ENCODE results near the gene TOGARAM2. TPM values are rescaled to one million over a fixed set of nuclear protein-coding genes. Genes with fewer than 3 reads are reported as not detected.

The TOGARAM2 gene
- total RNA-seq, 2 donors from 2014 or later: 2.0 to 6.6 TPM

DNA sequence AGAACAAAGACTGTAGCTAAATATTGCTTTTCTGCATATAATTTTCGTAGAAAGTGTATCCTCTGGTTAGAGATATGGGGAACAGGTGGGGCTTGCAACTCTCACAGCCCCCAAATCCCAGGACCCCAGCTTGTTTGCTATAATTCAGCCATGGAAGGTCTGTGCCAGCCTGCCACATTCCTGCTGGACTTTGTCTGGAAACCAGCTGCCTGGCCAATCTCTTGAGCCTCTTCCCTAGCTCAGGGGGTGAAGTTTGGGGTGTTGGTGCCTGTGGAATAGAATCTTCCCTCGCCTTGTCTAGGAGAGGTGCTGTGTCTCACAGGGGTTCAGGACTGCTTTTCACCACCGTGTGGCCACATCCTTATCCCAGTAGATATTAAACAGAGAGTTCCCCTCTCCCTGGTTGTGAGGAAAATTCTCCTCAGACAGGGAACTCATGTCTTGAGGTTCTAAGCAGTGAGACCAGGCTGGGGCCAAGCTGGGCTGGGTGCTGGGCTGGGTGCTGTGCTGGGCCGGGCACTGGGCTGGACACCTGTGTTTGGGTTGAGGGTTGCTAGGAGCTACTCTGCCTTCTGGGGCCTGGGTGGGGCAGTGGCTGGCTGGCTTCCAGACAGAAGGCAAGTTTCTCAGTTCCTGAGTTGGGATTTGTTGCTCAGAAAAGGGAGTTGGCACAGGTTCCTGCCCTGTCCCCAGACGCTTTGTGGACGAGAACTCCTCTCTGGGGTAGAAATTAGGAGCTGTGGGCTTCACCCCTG lies 12.3 kb downstream of the TOGARAM2 start:
- no peak overlapping the region for H3K4me3 ChIP-seq
- no peak for DNase-seq (ENCODE audit: low spot score)
- no peaks in the 10 kb centered on the region for H3K27me3 ChIP-seq
- H3K27ac ChIP-seq: no peak overlapping the region
- H3K4me1 ChIP-seq: peaks cover 0 to 20% of the 10 kb centered on the region in 2 donors
- no peaks in the 10 kb centered on the region for H3K36me3 ChIP-seq
- H3K9me3 ChIP-seq: no peaks in the 10 kb centered on the region
- TF ChIP-seq, protein P1, sequence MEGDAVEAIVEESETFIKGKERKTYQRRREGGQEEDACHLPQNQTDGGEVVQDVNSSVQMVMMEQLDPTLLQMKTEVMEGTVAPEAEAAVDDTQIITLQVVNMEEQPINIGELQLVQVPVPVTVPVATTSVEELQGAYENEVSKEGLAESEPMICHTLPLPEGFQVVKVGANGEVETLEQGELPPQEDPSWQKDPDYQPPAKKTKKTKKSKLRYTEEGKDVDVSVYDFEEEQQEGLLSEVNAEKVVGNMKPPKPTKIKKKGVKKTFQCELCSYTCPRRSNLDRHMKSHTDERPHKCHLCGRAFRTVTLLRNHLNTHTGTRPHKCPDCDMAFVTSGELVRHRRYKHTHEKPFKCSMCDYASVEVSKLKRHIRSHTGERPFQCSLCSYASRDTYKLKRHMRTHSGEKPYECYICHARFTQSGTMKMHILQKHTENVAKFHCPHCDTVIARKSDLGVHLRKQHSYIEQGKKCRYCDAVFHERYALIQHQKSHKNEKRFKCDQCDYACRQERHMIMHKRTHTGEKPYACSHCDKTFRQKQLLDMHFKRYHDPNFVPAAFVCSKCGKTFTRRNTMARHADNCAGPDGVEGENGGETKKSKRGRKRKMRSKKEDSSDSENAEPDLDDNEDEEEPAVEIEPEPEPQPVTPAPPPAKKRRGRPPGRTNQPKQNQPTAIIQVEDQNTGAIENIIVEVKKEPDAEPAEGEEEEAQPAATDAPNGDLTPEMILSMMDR (IDR thresholded peaks at IDR 0.05): no peak

DNA sequence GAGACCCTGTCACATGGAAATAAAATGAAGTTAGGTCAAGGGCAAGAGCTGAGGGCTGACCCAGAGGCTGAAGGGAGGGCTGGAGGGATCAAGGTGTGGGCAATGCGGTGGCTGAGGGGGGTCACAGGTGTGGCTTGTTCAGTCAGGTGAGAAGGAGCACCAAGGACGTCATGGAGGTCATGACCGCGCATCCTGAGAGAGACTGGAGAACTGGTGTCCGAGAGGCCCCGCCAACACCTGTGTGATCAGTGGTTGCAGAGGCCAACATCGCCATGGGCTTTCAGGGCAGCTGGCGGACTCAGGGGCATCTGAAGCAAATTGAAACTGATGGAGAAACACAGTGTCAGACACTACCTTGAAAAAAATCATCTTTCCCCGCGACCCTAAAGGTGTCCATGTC lies 13.0 kb downstream of the TOGARAM2 start:
- Histone ChIP-seq H3K27me3 (no peaks in the 10 kb centered on the region), H3K36me3 (no peaks in the 10 kb centered on the region), H3K9me3 (no peaks in the 10 kb centered on the region), H3K27ac (no peak overlapping the region), H3K4me1 (peaks cover 0 to 20% of the 10 kb centered on the region in 2 donors), H3K4me3 (no peak overlapping the region)
- no peak for DNase-seq (ENCODE audit: low spot score)
- TF ChIP-seq, protein P1 (IDR thresholded peaks at IDR 0.05): no peak

DNA sequence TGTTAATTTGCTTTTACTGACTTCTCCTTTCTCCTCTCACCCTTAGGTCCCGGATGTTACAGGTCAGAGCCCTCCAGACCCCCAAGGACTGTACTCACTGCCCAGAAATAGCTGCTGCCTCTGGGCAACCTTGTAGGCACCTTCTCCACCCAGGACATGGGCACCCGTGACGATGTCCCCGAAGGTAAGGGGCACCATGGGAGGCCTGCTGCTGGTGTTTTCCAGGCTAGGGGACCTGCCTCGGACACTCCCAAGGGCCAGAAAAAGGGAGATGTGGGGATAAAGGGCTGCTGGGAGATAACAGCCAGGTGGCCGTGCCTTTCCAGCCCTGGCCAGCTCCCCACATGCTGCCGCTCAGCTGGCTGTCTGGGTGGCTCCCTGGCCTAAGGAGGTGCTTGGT lies 13.6 kb downstream of the TOGARAM2 start:
- peaks cover 0 to 20% of the 10 kb centered on the region in 2 donors for H3K4me1 ChIP-seq
- H3K27ac ChIP-seq: no peak overlapping the region
- TF ChIP-seq, protein P1 (IDR thresholded peaks at IDR 0.05): no peak
- H3K27me3 ChIP-seq: no peaks in the 10 kb centered on the region
- no peak overlapping the region for H3K4me3 ChIP-seq
- H3K36me3 ChIP-seq: no peaks in the 10 kb centered on the region
- no peaks in the 10 kb centered on the region for H3K9me3 ChIP-seq
- no peak for DNase-seq (ENCODE audit: low spot score)

DNA sequence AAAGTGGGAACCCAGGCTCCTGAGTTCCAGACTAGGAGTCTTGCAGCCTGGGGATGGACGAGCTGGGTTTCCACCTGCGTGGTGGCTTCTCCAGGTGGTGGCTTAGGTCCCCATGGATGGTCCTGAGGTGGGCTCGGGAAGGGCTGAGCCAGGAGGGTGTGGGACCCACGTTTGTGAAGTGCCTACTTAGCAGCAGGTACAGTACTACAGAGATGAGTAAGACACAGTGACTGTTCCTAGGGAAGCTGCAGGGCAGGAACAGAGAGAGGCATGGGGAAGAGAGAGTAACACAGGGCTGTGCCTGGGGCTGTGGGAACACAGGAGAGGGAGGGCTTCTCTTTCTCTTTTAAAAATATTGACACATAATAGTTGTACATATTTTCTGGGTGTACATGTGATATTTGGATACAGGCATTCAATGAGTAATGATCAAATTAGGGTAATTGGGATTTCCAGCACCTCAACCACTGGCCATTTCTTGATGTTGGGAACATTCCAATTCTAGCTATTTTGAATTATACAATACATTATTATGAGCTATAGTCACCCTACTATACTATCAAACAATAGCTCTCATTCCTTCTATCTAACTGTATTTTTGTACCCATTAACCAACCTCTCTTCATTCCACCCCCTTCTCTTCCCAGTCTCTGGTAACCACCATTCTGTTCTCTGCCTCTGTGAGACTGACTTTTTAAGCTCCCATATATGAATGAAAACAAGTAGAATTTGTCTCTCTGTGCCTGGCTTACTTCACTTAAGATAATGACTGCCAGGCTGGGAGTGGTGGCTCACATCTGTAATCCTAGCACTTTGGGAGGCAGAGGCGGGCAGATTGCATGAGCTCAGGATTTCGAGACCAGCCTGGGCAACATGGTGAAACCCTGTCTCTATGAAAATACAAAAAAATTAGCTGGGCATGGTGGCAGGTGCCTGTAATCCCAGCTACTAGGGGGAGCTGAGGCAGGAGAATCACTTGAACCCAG lies 15.0 kb downstream of the TOGARAM2 start:
- Histone ChIP-seq H3K27me3 (no peaks in the 10 kb centered on the region), H3K4me1 (peaks cover 0 to 18% of the 10 kb centered on the region in 2 donors), H3K4me3 (no peak overlapping the region), H3K9me3 (no peaks in the 10 kb centered on the region), H3K36me3 (no peaks in the 10 kb centered on the region), H3K27ac (no peak overlapping the region)
- TF ChIP-seq, protein P1 (IDR thresholded peaks at IDR 0.05): no peak
- DNase-seq (ENCODE audit: low spot score): no peak

DNA sequence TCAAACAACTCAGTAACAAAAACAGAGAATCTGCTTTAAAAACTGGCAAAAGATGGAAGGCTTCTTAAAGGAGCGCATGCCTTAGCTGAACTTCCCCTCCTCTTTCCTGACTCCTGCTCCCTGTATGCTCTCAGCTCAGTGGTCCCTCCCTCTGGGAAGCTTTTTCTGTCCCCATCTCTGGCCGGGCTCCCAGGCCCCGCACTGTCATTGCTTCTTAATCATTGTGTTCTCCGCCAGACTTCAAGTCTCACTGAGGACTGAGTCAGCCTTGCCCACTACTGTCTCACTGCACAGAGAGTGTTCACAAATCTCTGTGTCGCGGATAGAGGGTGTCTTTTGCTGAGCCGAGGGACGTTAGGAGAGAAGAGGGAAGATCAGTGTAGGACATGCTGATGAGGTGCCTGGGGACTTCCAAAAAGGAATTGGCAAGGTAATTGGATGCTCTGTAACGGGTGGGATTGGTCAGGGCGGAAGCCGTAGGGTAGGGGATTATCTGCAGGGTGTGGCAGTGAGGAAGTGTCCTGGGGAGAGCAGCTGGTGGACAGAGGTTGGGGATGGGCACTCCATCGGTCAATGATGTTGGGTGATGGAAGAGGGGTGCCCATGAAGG lies 16.2 kb downstream of the TOGARAM2 start:
- Histone ChIP-seq H3K27ac (no peak overlapping the region), H3K36me3 (no peaks in the 10 kb centered on the region), H3K4me3 (no peak overlapping the region), H3K9me3 (no peaks in the 10 kb centered on the region), H3K27me3 (no peaks in the 10 kb centered on the region), H3K4me1 (peaks cover 0 to 10% of the 10 kb centered on the region in 2 donors)
- TF ChIP-seq, protein P1 (IDR thresholded peaks at IDR 0.05): no peak
- DNase-seq (ENCODE audit: low spot score): no peak

Data from right atrium auricular region (tissue), 2 donors.